ENCODE results near the gene FUT1. TPM values are rescaled to one million over a fixed set of nuclear protein-coding genes. Genes with fewer than 3 reads are reported as not detected.

FUT1 gene
- 0.04 to 0.08 TPM (median 0.05 TPM) in 4 of 5 replicates, not detected in the other for total RNA-seq (2022; extraction: Qiagen RNA extraction; ENCODE audit: low read depth)

GRCh38 chr19:48752496-48753365 is at the start of gene FUT1:
Gene FUT1 (minus strand): TSS chr19:48752641. CDS start chr19:48751281, 1,360 bp downstream.

GRCh38 chr19:48755084-48755641 is 2.7 kb upstream of the FUT1 start, which contains the start of gene FGF21:
Gene FGF21 (plus strand): TSS chr19:48755524. CDS start chr19:48756237, 713 bp downstream.

GRCh38 chr19:48746738-48747575 is 5.5 kb downstream of the FUT1 start, which contains the start of gene IZUMO1:
Gene IZUMO1 (minus strand): TSS chr19:48746909. CDS start chr19:48745859, 1,050 bp downstream.

GRCh38 chr19:48740164-48740972 is 12.1 kb downstream of the FUT1 start, which contains the start of gene RASIP1:
Gene RASIP1 (minus strand): TSS chr19:48740610. CDS start chr19:48740282, 328 bp downstream.

GRCh38 chr19:48719263-48720171 is 32.9 kb downstream of the FUT1 start, which contains the start of gene MAMSTR:
Gene MAMSTR (minus strand): TSS chr19:48719725. CDS start chr19:48719031, 694 bp downstream.

Other genes starting within 250 kb of the FUT1 start
- gene LMTK3, start 240.8 kb downstream of the FUT1 start, total RNA-seq (2022; extraction: Qiagen RNA extraction; ENCODE audit: low read depth): 2.2 to 6.0 TPM (median 5.9 TPM) in 5 replicates
- 12.0 to 18.2 TPM (median 16.6 TPM) in 5 replicates for gene SULT2B1, start 200.5 kb downstream of the FUT1 start, total RNA-seq (2022; extraction: Qiagen RNA extraction; ENCODE audit: low read depth)
- gene SPACA4, start 145.9 kb downstream of the FUT1 start, total RNA-seq (2022; extraction: Qiagen RNA extraction; ENCODE audit: low read depth): not detected in 5 replicates
- gene FAM83E, start 137.6 kb downstream of the FUT1 start, total RNA-seq (2022; extraction: Qiagen RNA extraction; ENCODE audit: low read depth): 0.34 to 0.72 TPM (median 0.42 TPM) in 4 of 5 replicates, not detected in the other
- gene RPL18, start 133.5 kb downstream of the FUT1 start, total RNA-seq (2022; extraction: Qiagen RNA extraction; ENCODE audit: low read depth): 2,942 to 3,695 TPM (median 3,228 TPM) in 5 replicates
- 8.2 to 18.4 TPM (median 17.3 TPM) in 5 replicates for gene SPHK2, start 133.1 kb downstream of the FUT1 start, total RNA-seq (2022; extraction: Qiagen RNA extraction; ENCODE audit: low read depth)
- 1.6 to 3.4 TPM (median 2.5 TPM) in 5 replicates for gene DBP, start 115.3 kb downstream of the FUT1 start, total RNA-seq (2022; extraction: Qiagen RNA extraction; ENCODE audit: low read depth)
- gene CA11, start 106.5 kb downstream of the FUT1 start, total RNA-seq (2022; extraction: Qiagen RNA extraction; ENCODE audit: low read depth): 7.2 to 12.6 TPM (median 9.3 TPM) in 5 replicates
- 0.12 to 0.33 TPM (median 0.24 TPM) in 5 replicates for gene NTN5, start 79.6 kb downstream of the FUT1 start, total RNA-seq (2022; extraction: Qiagen RNA extraction; ENCODE audit: low read depth)
- not detected in 5 replicates for gene FUT2, start 56.7 kb downstream of the FUT1 start, total RNA-seq (2022; extraction: Qiagen RNA extraction; ENCODE audit: low read depth)
- gene MAMSTR, start 32.9 kb downstream of the FUT1 start, total RNA-seq (2022; extraction: Qiagen RNA extraction; ENCODE audit: low read depth): 0.14 to 0.67 TPM (median 0.41 TPM) in 5 replicates
- gene RASIP1, start 12.0 kb downstream of the FUT1 start, total RNA-seq (2022; extraction: Qiagen RNA extraction; ENCODE audit: low read depth): 0.13 to 1.4 TPM (median 0.36 TPM) in 5 replicates
- not detected in 5 replicates for gene IZUMO1, start 5.7 kb downstream of the FUT1 start, total RNA-seq (2022; extraction: Qiagen RNA extraction; ENCODE audit: low read depth)
- not detected in 5 replicates for gene FGF21, start 2.9 kb upstream of the FUT1 start, total RNA-seq (2022; extraction: Qiagen RNA extraction; ENCODE audit: low read depth)
- 41.4 to 63.3 TPM (median 59.5 TPM) in 5 replicates for gene BCAT2, start 58.4 kb upstream of the FUT1 start, total RNA-seq (2022; extraction: Qiagen RNA extraction; ENCODE audit: low read depth)
- gene HSD17B14, start 83.8 kb upstream of the FUT1 start, total RNA-seq (2022; extraction: Qiagen RNA extraction; ENCODE audit: low read depth): 9.4 to 15.3 TPM (median 14.5 TPM) in 5 replicates
- 1.1 to 3.0 TPM (median 2.2 TPM) in 5 replicates for gene PLEKHA4, start 116.0 kb upstream of the FUT1 start, total RNA-seq (2022; extraction: Qiagen RNA extraction; ENCODE audit: low read depth)
- 80.7 to 142 TPM (median 101 TPM) in 5 replicates for gene PPP1R15A, start 119.8 kb upstream of the FUT1 start, total RNA-seq (2022; extraction: Qiagen RNA extraction; ENCODE audit: low read depth)
- not detected in 5 replicates for gene TULP2, start 146.1 kb upstream of the FUT1 start, total RNA-seq (2022; extraction: Qiagen RNA extraction; ENCODE audit: low read depth)
- 139 to 223 TPM (median 212 TPM) in 5 replicates for gene NUCB1, start 147.7 kb upstream of the FUT1 start, total RNA-seq (2022; extraction: Qiagen RNA extraction; ENCODE audit: low read depth)
- gene DHDH, start 181.1 kb upstream of the FUT1 start, total RNA-seq (2022; extraction: Qiagen RNA extraction; ENCODE audit: low read depth): 1.0 to 2.3 TPM (median 1.9 TPM) in 5 replicates
- 231 to 402 TPM (median 354 TPM) in 5 replicates for gene BAX, start 202.2 kb upstream of the FUT1 start, total RNA-seq (2022; extraction: Qiagen RNA extraction; ENCODE audit: low read depth)
- 16,893 to 25,075 TPM (median 18,830 TPM) in 5 replicates for gene FTL, start 212.7 kb upstream of the FUT1 start, total RNA-seq (2022; extraction: Qiagen RNA extraction; ENCODE audit: low read depth)
- 12.8 to 22.1 TPM (median 20.3 TPM) in 5 replicates for gene GYS1, start 240.7 kb upstream of the FUT1 start, total RNA-seq (2022; extraction: Qiagen RNA extraction; ENCODE audit: low read depth)
- gene RUVBL2, start 241.2 kb upstream of the FUT1 start, total RNA-seq (2022; extraction: Qiagen RNA extraction; ENCODE audit: low read depth): 194 to 265 TPM (median 241 TPM) in 5 replicates